ENCODE results near the gene HRH1.
"Not testable (repeated sequence)": the region's sequence is repeated elsewhere in the genome, so short reads cannot be mapped to it uniquely, and the experiment has no call there.

Gene HRH1

GRCh38 chr3:11199902-11200845 is 45.9 kb downstream of the HRH1 start:
- FAIRE-seq (no peak), DNase-seq (ENCODE audit: extremely low spot score, insufficient read length, low read depth) (no peak)

- FAIRE-seq (no peak), DNase-seq (ENCODE audit: extremely low spot score, insufficient read length, low read depth) (no peak)
These were observed 47.1 kb downstream of the HRH1 start for GRCh38 chr3:11201251-11202019.

- FAIRE-seq = no peak
These were observed 49.7 kb downstream of the HRH1 start for GRCh38 chr3:11203961-11204360.

GRCh38 chr3:11204697-11205348 is 50.5 kb downstream of the HRH1 start:
- no peak for FAIRE-seq
- no peak for DNase-seq (ENCODE audit: extremely low spot score, insufficient read length, low read depth)

More at GRCh38 chr3:11203961-11204360, 49.7 kb downstream of the HRH1 start:
- DNase-seq (ENCODE audit: extremely low spot score, insufficient read length, low read depth) = no peak

- DNase-seq (ENCODE audit: extremely low spot score, insufficient read length, low read depth); FAIRE-seq: not testable (repeated sequence)
These were observed 51.6 kb downstream of the HRH1 start for GRCh38 chr3:11205881-11206280.

- FAIRE-seq (no peak), DNase-seq (ENCODE audit: extremely low spot score, insufficient read length, low read depth) (no peak)
These were observed 52.0 kb downstream of the HRH1 start for GRCh38 chr3:11206316-11206715.

- FAIRE-seq = no peak
- no peak for DNase-seq (ENCODE audit: extremely low spot score, insufficient read length, low read depth)
These were observed 52.7 kb downstream of the HRH1 start for GRCh38 chr3:11206953-11207352.

GRCh38 chr3:11211531-11212298 is 57.4 kb downstream of the HRH1 start:
- no peak for FAIRE-seq

GRCh38 chr3:11212299-11212608 is 58.0 kb downstream of the HRH1 start:
- FAIRE-seq (no peak), DNase-seq (ENCODE audit: extremely low spot score, insufficient read length, low read depth) (no peak)

More at GRCh38 chr3:11211531-11212298, 57.4 kb downstream of the HRH1 start:
- no peak for DNase-seq (ENCODE audit: extremely low spot score, insufficient read length, low read depth)

- DNase-seq (ENCODE audit: extremely low spot score, insufficient read length, low read depth) (no peak), FAIRE-seq (no peak)
These were observed 58.5 kb downstream of the HRH1 start for GRCh38 chr3:11212784-11213183.

- no peak for FAIRE-seq
- no peak for DNase-seq (ENCODE audit: extremely low spot score, insufficient read length, low read depth)
These were observed 59.6 kb downstream of the HRH1 start for GRCh38 chr3:11213810-11214450.

- FAIRE-seq = no peak
- no peak for DNase-seq (ENCODE audit: extremely low spot score, insufficient read length, low read depth)
These were observed 60.2 kb downstream of the HRH1 start for GRCh38 chr3:11214451-11214978.

- not testable (repeated sequence) for DNase-seq (ENCODE audit: extremely low spot score, insufficient read length, low read depth); FAIRE-seq
These were observed 63.1 kb downstream of the HRH1 start for GRCh38 chr3:11217370-11217769.

- FAIRE-seq = no peak
- no peak for DNase-seq (ENCODE audit: extremely low spot score, insufficient read length, low read depth)
These were observed 65.9 kb downstream of the HRH1 start for GRCh38 chr3:11220230-11220629.

- FAIRE-seq (no peak), DNase-seq (ENCODE audit: extremely low spot score, insufficient read length, low read depth) (no peak)
These were observed 67.6 kb downstream of the HRH1 start for GRCh38 chr3:11221818-11222415.

GRCh38 chr3:11224010-11224409 is 69.7 kb downstream of the HRH1 start:
- no peak for DNase-seq (ENCODE audit: extremely low spot score, insufficient read length, low read depth)
- no peak for FAIRE-seq

- DNase-seq (ENCODE audit: extremely low spot score, insufficient read length, low read depth) = no peak
- no peak for FAIRE-seq
These were observed 70.6 kb downstream of the HRH1 start for GRCh38 chr3:11224870-11225229.

GRCh38 chr3:11226042-11226370 is 71.7 kb downstream of the HRH1 start:
- FAIRE-seq (no peak), DNase-seq (ENCODE audit: extremely low spot score, insufficient read length, low read depth) (no peak)

- DNase-seq (ENCODE audit: extremely low spot score, insufficient read length, low read depth) (no peak), FAIRE-seq (no peak)
These were observed 73.7 kb downstream of the HRH1 start for GRCh38 chr3:11228041-11228440.
